GM18498 (cell line): ENCODE data around the gene ZFR.
A peak's percentile ranks its signal among the peaks of the same experiment; 100 is the strongest.

Experiments used
- ATAC-seq: cut with Tn5 transposase; IDR thresholded peaks from one replicate; pipeline ENCODE4 v1.9.1; 2021; ENCODE audit warnings: mild to moderate bottlenecking, moderate library complexity; ENCODE audit not compliant: unreplicated experiment

ZFR gene

GRCh38 chr5:32444431-32445286 lies at the start of gene ZFR:
TSS of gene ZFR (minus strand) at chr5:32444740. CDS start at chr5:32444658, 82 bp downstream.
- peak; percentile 88 for ATAC-seq

GRCh38 chr5:32490972-32491557 lies 46.5 kb upstream of the ZFR start:
- no peak for ATAC-seq

GRCh38 chr5:32489791-32490562 lies 45.4 kb upstream of the ZFR start:
- ATAC-seq = peak; percentile 67

- ATAC-seq = no peak
These were observed 42.9 kb upstream of the ZFR start for GRCh38 chr5:32487424-32487823.

GRCh38 chr5:32487008-32487407 lies 42.5 kb upstream of the ZFR start:
- no peak for ATAC-seq

- no peak for ATAC-seq
These were observed 37.7 kb upstream of the ZFR start for GRCh38 chr5:32482193-32482592.

GRCh38 chr5:32479096-32479495 lies 34.6 kb upstream of the ZFR start:
- ATAC-seq = no peak

- ATAC-seq = no peak
These were observed 32.4 kb upstream of the ZFR start for GRCh38 chr5:32476891-32477290.

GRCh38 chr5:32475334-32476097 lies 31.0 kb upstream of the ZFR start:
- ATAC-seq = no peak

- no peak for ATAC-seq
These were observed 29.8 kb upstream of the ZFR start for GRCh38 chr5:32474209-32474854.

GRCh38 chr5:32473072-32473471 lies 28.5 kb upstream of the ZFR start:
- ATAC-seq = no peak

GRCh38 chr5:32471784-32472183 lies 27.2 kb upstream of the ZFR start:
- no peak for ATAC-seq

- ATAC-seq = no peak
These were observed 20.5 kb upstream of the ZFR start for GRCh38 chr5:32465076-32465475.

- ATAC-seq = no peak
These were observed 18.1 kb upstream of the ZFR start for GRCh38 chr5:32462618-32463017.

- no peak for ATAC-seq
These were observed 17.0 kb upstream of the ZFR start for GRCh38 chr5:32461441-32462120.

GRCh38 chr5:32460702-32461101 lies 16.2 kb upstream of the ZFR start:
- no peak for ATAC-seq

GRCh38 chr5:32458880-32459495 lies 14.4 kb upstream of the ZFR start:
- no peak for ATAC-seq

GRCh38 chr5:32455311-32455710 lies 10.8 kb upstream of the ZFR start:
- no peak for ATAC-seq

GRCh38 chr5:32454821-32455220 lies 10.3 kb upstream of the ZFR start:
- ATAC-seq = no peak
